RPMI8226 (cell line): ENCODE results near the gene UPK3BL2.
A peak's percentile ranks its signal among the peaks of the same experiment; 100 is the strongest.
"Not testable (repeated sequence)": the region's sequence is repeated elsewhere in the genome, so short reads cannot be mapped to it uniquely, and the experiment has no call there.

Experiments
- DNase-seq: peaks from one replicate; pipeline ENCODE4 v3.0.0-alpha.2; 2015

Gene UPK3BL2

GRCh38 chr7:102527822-102528793 is 15.4 kb downstream of the UPK3BL2 start:
- DNase-seq: not testable (repeated sequence)

- not testable (repeated sequence) for DNase-seq
Observed at GRCh38 chr7:102527182-102527581, 16.3 kb downstream of the UPK3BL2 start.

GRCh38 chr7:102524803-102525202 is 18.7 kb downstream of the UPK3BL2 start:
- not testable (repeated sequence) for DNase-seq

GRCh38 chr7:102520797-102521196 is 22.7 kb downstream of the UPK3BL2 start:
- DNase-seq: not testable (repeated sequence)

- DNase-seq: peak; percentile 42
Observed at GRCh38 chr7:102517550-102518147, 25.8 kb downstream of the UPK3BL2 start, which contains the start of gene RASA4B. RASA4B (minus strand) TSS chr7:102517777; CDS start chr7:102517710, 67 bp downstream.

GRCh38 chr7:102516951-102517350 is 26.5 kb downstream of the UPK3BL2 start:
- not testable (repeated sequence) for DNase-seq

- DNase-seq: not testable (repeated sequence)
Observed at GRCh38 chr7:102515889-102516288, 27.6 kb downstream of the UPK3BL2 start.

- DNase-seq: not testable (repeated sequence)
Observed at GRCh38 chr7:102514881-102515721, 28.4 kb downstream of the UPK3BL2 start.

GRCh38 chr7:102512642-102513221 is 30.8 kb downstream of the UPK3BL2 start:
- DNase-seq: peak; percentile 52

- DNase-seq: not testable (repeated sequence)
Observed at GRCh38 chr7:102511860-102512522, 31.5 kb downstream of the UPK3BL2 start.

GRCh38 chr7:102510575-102510974 is 32.9 kb downstream of the UPK3BL2 start:
- DNase-seq: not testable (repeated sequence)

- DNase-seq: not testable (repeated sequence)
Observed at GRCh38 chr7:102507410-102508088, 35.9 kb downstream of the UPK3BL2 start.

- not testable (repeated sequence) for DNase-seq
Observed at GRCh38 chr7:102505298-102506185, 38.0 kb downstream of the UPK3BL2 start.

- not testable (repeated sequence) for DNase-seq
Observed at GRCh38 chr7:102503141-102503540, 40.4 kb downstream of the UPK3BL2 start.

- not testable (repeated sequence) for DNase-seq
Observed at GRCh38 chr7:102498321-102498720, 45.2 kb downstream of the UPK3BL2 start.

GRCh38 chr7:102497308-102497707 is 46.2 kb downstream of the UPK3BL2 start:
- not testable (repeated sequence) for DNase-seq

GRCh38 chr7:102496861-102497260 is 46.6 kb downstream of the UPK3BL2 start:
- DNase-seq: not testable (repeated sequence)

- DNase-seq: not testable (repeated sequence)
Observed at GRCh38 chr7:102494473-102495149, 48.9 kb downstream of the UPK3BL2 start.

GRCh38 chr7:102494026-102494425 is 49.5 kb downstream of the UPK3BL2 start:
- DNase-seq: not testable (repeated sequence)
